ENCODE data around the gene THG1L.

THG1L gene

GRCh38 chr5:157703736-157704135, 27.5 kb upstream of the THG1L start:
- TF ChIP-seq ZFX (IDR thresholded peaks at IDR 0.05; ENCODE audit: borderline replicate concordance), result no peak
- TF ChIP-seq, protein P1, sequence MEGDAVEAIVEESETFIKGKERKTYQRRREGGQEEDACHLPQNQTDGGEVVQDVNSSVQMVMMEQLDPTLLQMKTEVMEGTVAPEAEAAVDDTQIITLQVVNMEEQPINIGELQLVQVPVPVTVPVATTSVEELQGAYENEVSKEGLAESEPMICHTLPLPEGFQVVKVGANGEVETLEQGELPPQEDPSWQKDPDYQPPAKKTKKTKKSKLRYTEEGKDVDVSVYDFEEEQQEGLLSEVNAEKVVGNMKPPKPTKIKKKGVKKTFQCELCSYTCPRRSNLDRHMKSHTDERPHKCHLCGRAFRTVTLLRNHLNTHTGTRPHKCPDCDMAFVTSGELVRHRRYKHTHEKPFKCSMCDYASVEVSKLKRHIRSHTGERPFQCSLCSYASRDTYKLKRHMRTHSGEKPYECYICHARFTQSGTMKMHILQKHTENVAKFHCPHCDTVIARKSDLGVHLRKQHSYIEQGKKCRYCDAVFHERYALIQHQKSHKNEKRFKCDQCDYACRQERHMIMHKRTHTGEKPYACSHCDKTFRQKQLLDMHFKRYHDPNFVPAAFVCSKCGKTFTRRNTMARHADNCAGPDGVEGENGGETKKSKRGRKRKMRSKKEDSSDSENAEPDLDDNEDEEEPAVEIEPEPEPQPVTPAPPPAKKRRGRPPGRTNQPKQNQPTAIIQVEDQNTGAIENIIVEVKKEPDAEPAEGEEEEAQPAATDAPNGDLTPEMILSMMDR (IDR thresholded peaks at IDR 0.05), result no peak
- H3K27ac ChIP-seq, result no peak overlapping the region

DNA sequence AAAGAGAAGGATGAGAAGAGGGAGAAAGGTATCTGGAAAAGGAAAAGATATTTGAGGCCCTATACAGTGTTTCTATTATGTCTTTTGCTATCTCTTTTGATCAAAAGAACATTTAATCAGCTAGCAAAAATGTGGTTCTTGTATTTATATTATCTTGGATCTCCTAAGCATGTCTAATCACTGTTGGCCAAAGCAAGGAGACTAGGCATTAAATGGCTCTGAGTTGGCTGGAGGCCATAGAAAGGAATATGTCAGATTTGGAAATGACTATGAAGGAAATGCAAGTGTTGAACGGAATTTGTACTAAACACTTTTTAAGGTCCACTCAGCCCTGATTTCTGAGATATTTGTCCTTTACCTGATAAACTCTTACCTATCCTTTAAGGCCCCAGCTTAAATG, 22.4 kb upstream of the THG1L start:
- TF ChIP-seq ZFX (IDR thresholded peaks at IDR 0.05; ENCODE audit: borderline replicate concordance), result no peak
- TF ChIP-seq, protein P1 (IDR thresholded peaks at IDR 0.05), result no peak
- H3K27ac ChIP-seq, result no peak overlapping the region

DNA sequence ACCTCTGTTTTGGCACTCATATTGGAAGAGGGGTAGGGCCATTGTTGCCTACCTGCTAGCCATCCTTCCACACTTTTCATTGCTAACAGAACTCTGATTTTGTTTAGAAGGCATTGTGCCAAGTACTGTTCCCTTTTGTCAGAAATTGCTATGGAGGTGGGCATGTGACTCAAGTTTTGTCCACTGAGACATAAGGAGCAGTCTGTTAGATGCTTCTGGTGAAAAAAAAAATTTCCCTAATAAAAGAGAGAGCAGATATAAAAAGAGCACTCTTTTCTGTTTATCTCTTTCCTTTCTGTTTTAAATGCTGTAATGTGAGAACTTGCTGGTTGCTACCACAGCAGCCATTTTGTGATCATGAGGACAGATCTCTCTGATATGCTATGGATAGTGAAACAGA, 21.9 kb upstream of the THG1L start:
- no peak overlapping the region for H3K27ac ChIP-seq
- TF ChIP-seq, protein P1 (IDR thresholded peaks at IDR 0.05), result no peak
- TF ChIP-seq ZFX (IDR thresholded peaks at IDR 0.05; ENCODE audit: borderline replicate concordance), result no peak

DNA sequence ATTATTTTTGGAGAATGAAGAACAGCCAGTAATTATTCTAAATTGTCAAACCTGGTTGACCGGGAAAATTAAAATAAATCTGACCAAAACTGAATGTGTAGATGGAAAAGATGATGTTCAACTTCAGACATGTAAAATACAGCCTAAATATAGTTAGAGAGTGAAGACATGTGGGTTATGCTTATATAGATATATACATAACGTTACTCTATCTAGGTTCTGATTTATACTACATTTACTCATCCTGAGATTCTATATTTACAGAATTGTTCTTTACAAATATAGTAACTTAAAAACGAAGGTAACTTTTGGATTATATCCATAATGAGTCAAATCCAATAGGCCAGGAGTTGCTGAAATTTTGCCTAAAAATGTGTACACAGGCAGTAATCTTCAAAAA, 20.8 kb upstream of the THG1L start:
- no peak for TF ChIP-seq ZFX (IDR thresholded peaks at IDR 0.05; ENCODE audit: borderline replicate concordance)
- TF ChIP-seq, protein P1 (IDR thresholded peaks at IDR 0.05), result no peak
- H3K27ac ChIP-seq, result no peak overlapping the region

GRCh38 chr5:157710882-157711281, 20.3 kb upstream of the THG1L start:
- H3K27ac ChIP-seq, result no peak overlapping the region
- no peak for TF ChIP-seq ZFX (IDR thresholded peaks at IDR 0.05; ENCODE audit: borderline replicate concordance)
- TF ChIP-seq, protein P1 (IDR thresholded peaks at IDR 0.05), result no peak

- no peak for TF ChIP-seq ZFX (IDR thresholded peaks at IDR 0.05; ENCODE audit: borderline replicate concordance)
- TF ChIP-seq, protein P1 (IDR thresholded peaks at IDR 0.05), result no peak
- no peak overlapping the region for H3K27ac ChIP-seq
These were observed 17.2 kb upstream of the THG1L start for GRCh38 chr5:157713830-157714595.

DNA sequence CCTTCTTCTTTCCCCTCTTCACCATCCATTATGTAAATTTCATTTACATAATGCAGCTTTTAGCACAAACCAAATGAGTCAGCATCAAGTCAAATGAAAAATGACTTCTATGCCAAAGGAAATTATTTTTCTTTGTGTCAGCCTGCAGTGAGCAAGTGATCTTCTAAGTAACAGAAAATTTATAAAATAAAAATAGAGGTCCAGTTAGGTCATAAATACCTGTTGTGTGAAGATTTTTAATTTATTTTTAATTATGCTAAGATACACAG, 16.7 kb upstream of the THG1L start:
- TF ChIP-seq, protein P1 (IDR thresholded peaks at IDR 0.05), result no peak
- no peak for TF ChIP-seq ZFX (IDR thresholded peaks at IDR 0.05; ENCODE audit: borderline replicate concordance)
- H3K27ac ChIP-seq, result no peak overlapping the region

Data from 22Rv1 (cell line).